SU-DHL-6 (cell line): ENCODE data around the gene RADIL.

Source experiments
- H2AFZ ChIP-seq: fragments of 200-600 bp; sonication (generic); 2 replicates; pipeline ENCODE4 v1.6.1; 2014; ENCODE audit warnings: low read depth, mild to moderate bottlenecking, moderate library complexity, mixed read lengths, antibody characterized with exemption, low read length; ENCODE audit not compliant: severe bottlenecking
- H3F3A ChIP-seq: fragments of 200-600 bp; shearing (Covaris generic); 2 replicates; pipeline ENCODE4 v1.6.0; 2016; ENCODE audit warnings: antibody characterized with exemption, mild to moderate bottlenecking; ENCODE audit not compliant: insufficient read depth
- H3K27ac ChIP-seq: fragments of 200-600 bp; sonication (generic); 2 replicates; pipeline ENCODE4 v1.5.1; 2016; ENCODE audit warnings: low read depth, mild to moderate bottlenecking, low read length, moderate library complexity, mixed read lengths
- H3K27me3 ChIP-seq: fragments of 200-600 bp; sonication (generic), shearing (Covaris generic); 2 replicates; pipeline ENCODE4 v1.6.0; 2014; ENCODE audit warnings: mild to moderate bottlenecking, low read length
- H3K36me3 ChIP-seq: fragments of 200-600 bp; sonication (generic); 2 replicates; pipeline ENCODE4 v1.6.1; 2014; ENCODE audit warnings: mild to moderate bottlenecking, low read length, mixed read lengths
- H3K4me2 ChIP-seq: fragments of 300-600, 200-600 bp; shearing (Covaris generic), sonication (generic); 2 replicates; pipeline ENCODE4 v1.6.0; 2014; ENCODE audit warnings: low read length, low read depth, mild to moderate bottlenecking; ENCODE audit not compliant: poor library complexity, severe bottlenecking
- H3K4me3 ChIP-seq: fragments of 200-600 bp; sonication (generic); 2 replicates; pipeline ENCODE4 v1.5.1; 2014; ENCODE audit warnings: antibody characterized with exemption, low read length, mild to moderate bottlenecking, mixed read lengths; ENCODE audit not compliant: insufficient read depth, poor library complexity, severe bottlenecking
- H3K79me2 ChIP-seq: fragments of 200-600 bp; sonication (generic); 2 replicates; pipeline ENCODE4 v1.6.1; 2014; ENCODE audit warnings: mild to moderate bottlenecking, low read length, moderate library complexity; ENCODE audit not compliant: insufficient read depth
- H3K9ac ChIP-seq: fragments of 200-600 bp; sonication (generic); 2 replicates; pipeline ENCODE4 v1.7.0; 2014; ENCODE audit warnings: mild to moderate bottlenecking, low read length
- H3K9me2 ChIP-seq: fragments of 200-600 bp; sonication (generic); replicated peaks from 2 replicates; pipeline ENCODE4 v1.6.1; 2014; ENCODE audit warnings: low read length; ENCODE audit not compliant: insufficient read depth
- H3K9me3 ChIP-seq: fragments of 200-600 bp; sonication (generic); 2 replicates; pipeline ENCODE4 v1.6.1; 2014; ENCODE audit warnings: low read length, mixed read lengths; ENCODE audit not compliant: insufficient read depth
- H4K20me1 ChIP-seq: fragments of 200-600 bp; sonication (generic); 2 replicates; pipeline ENCODE4 v1.6.1; 2014; ENCODE audit warnings: low read depth, mild to moderate bottlenecking, antibody characterized with exemption, low read length, moderate library complexity, mixed read lengths
- CTCF ChIP-seq: fragments of 200-600 bp; sonication (generic); IDR thresholded peaks from one replicate; pipeline ENCODE4 v1.5.1; 2017; ENCODE audit warnings: antibody characterized with exemption, mild to moderate bottlenecking, low read length, moderate library complexity; ENCODE audit not compliant: insufficient read depth, poor library complexity, severe bottlenecking
- EZH2phosphoT487 ChIP-seq: fragments of 200-600 bp; sonication (generic), shearing (Covaris generic); conservative IDR thresholded peaks from 2 replicates; pipeline ENCODE4 v1.6.1; 2018; ENCODE audit warnings: mild to moderate bottlenecking, antibody characterized with exemption, low read length, moderate library complexity, mixed read lengths

The RADIL gene

GRCh38 chr7:4845740-4846142, 37.8 kb downstream of the RADIL start:
- no peak overlapping the region for H3K4me3 ChIP-seq
- no peaks in the 10 kb centered on the region for H4K20me1 ChIP-seq
- H3K36me3 ChIP-seq, result no peaks in the 10 kb centered on the region
- H3K9me3 ChIP-seq, result no peaks in the 10 kb centered on the region
- H3K9ac ChIP-seq, result no peak overlapping the region
- no peak overlapping the region for H3K4me2 ChIP-seq
- H3K9me2 ChIP-seq, result no peaks in the 10 kb centered on the region
- no peaks in the 10 kb centered on the region for H3K27me3 ChIP-seq
- TF ChIP-seq EZH2phosphoT487 (no peak), CTCF (no peak)
- no peak overlapping the region for H3K27ac ChIP-seq
- H3F3A ChIP-seq, result no peaks in the 10 kb centered on the region
- no peak overlapping the region for H2AFZ ChIP-seq
- H3K79me2 ChIP-seq, result no peaks in the 10 kb centered on the region

GRCh38 chr7:4842319-4843064, 41.0 kb downstream of the RADIL start:
- Histone ChIP-seq H3K4me2 (no peak overlapping the region), H3K79me2 (no peaks in the 10 kb centered on the region), H2AFZ (no peak overlapping the region), H3F3A (no peaks in the 10 kb centered on the region), H3K27ac (no peak overlapping the region), H3K4me3 (no peak overlapping the region), H3K9me2 (no peaks in the 10 kb centered on the region), H4K20me1 (no peaks in the 10 kb centered on the region), H3K36me3 (no peaks in the 10 kb centered on the region), H3K9ac (no peak overlapping the region), H3K9me3 (no peaks in the 10 kb centered on the region), H3K27me3 (no peaks in the 10 kb centered on the region)
- TF ChIP-seq EZH2phosphoT487 (no peak), CTCF (no peak)

- H3K27me3 ChIP-seq, result no peaks in the 10 kb centered on the region
Measured at GRCh38 chr7:4841836-4842235, 41.7 kb downstream of the RADIL start.

More at GRCh38 chr7:4841836-4842235, 41.7 kb downstream of the RADIL start:
- TF ChIP-seq EZH2phosphoT487 (no peak), CTCF (no peak)
- Histone ChIP-seq H3K9me2 (no peaks in the 10 kb centered on the region), H3K36me3 (no peaks in the 10 kb centered on the region), H3K4me2 (no peak overlapping the region), H3K4me3 (no peak overlapping the region), H2AFZ (no peak overlapping the region), H3K9ac (no peak overlapping the region), H3K9me3 (no peaks in the 10 kb centered on the region), H3K27ac (no peak overlapping the region), H3F3A (no peaks in the 10 kb centered on the region), H4K20me1 (no peaks in the 10 kb centered on the region), H3K79me2 (no peaks in the 10 kb centered on the region)
